DND-41 (cell line): Measurements from ENCODE around the gene LGR6.
"Not testable (repeated sequence)": the region's sequence is repeated elsewhere in the genome, so short reads cannot be mapped to it uniquely, and the experiment has no call there.

Source experiments
- ATAC-seq: fragments of 200-7000 bp; cut with Tn5 transposase; 3 replicates; pipeline ENCODE4 v1.9.1; 2021; ENCODE audit warnings: low read depth; ENCODE audit not compliant: insufficient read depth
- DNase-seq: peaks from one replicate; pipeline ENCODE4 v3.0.0-alpha.2; 2020
- H2AFZ ChIP-seq: 2 replicates; pipeline ENCODE4 v1.6.0; 2012; ENCODE audit warnings: low read depth, low read length
- H3K27ac ChIP-seq: 2 replicates; pipeline ENCODE4 v1.5.1; 2012; ENCODE audit warnings: low read length, inconsistent platforms
- H3K27me3 ChIP-seq: fragments of 200-600 bp; sonication (generic); 2 replicates; pipeline ENCODE4 v1.6.0; 2012; ENCODE audit warnings: low read length, mild to moderate bottlenecking, inconsistent platforms; ENCODE audit not compliant: insufficient read depth, poor library complexity
- H3K36me3 ChIP-seq: 2 replicates; pipeline ENCODE4 v1.5.1; 2012; ENCODE audit warnings: low read length, inconsistent platforms; ENCODE audit not compliant: insufficient read depth
- H3K4me1 ChIP-seq: 2 replicates; pipeline ENCODE4 v1.5.1; 2012; ENCODE audit warnings: mild to moderate bottlenecking, low read length; ENCODE audit not compliant: insufficient read depth
- H3K4me2 ChIP-seq: 2 replicates; pipeline ENCODE4 v1.6.0; 2012; ENCODE audit warnings: mild to moderate bottlenecking, moderate library complexity, low read length, inconsistent platforms; ENCODE audit not compliant: insufficient read depth
- H3K4me3 ChIP-seq, 2 experiments: fragments of 200-600 bp in 1 of 2; shearing (Covaris generic) in 1 of 2; 2 replicates each; pipeline ENCODE4 v1.5.1; 2012 to 2016; ENCODE audit warnings: inconsistent platforms in 2 of 2, low read length in 2 of 2, mild to moderate bottlenecking in 2 of 2, low read depth in 1 of 2, moderate library complexity in 1 of 2
- H3K79me2 ChIP-seq: 2 replicates; pipeline ENCODE4 v1.6.0; 2012; ENCODE audit warnings: low read length, inconsistent platforms; ENCODE audit not compliant: insufficient read depth
- H3K9ac ChIP-seq: 2 replicates; pipeline ENCODE4 v1.6.0; 2012; ENCODE audit warnings: low read depth, mild to moderate bottlenecking, inconsistent platforms, low read length, moderate library complexity
- H3K9me3 ChIP-seq: 2 replicates; pipeline ENCODE4 v1.5.1; 2012; ENCODE audit warnings: low read length, moderate library complexity, mild to moderate bottlenecking, inconsistent platforms; ENCODE audit not compliant: insufficient read depth, severe bottlenecking
- H4K20me1 ChIP-seq: 2 replicates; pipeline ENCODE4 v1.6.0; 2012; ENCODE audit warnings: low read length; ENCODE audit not compliant: insufficient read depth
- CTCF ChIP-seq: IDR thresholded peaks from 2 replicates; pipeline ENCODE4 v1.5.1; 2012; ENCODE audit warnings: borderline replicate concordance, low read length, moderate library complexity, mild to moderate bottlenecking; ENCODE audit not compliant: poor library complexity, severe bottlenecking; ENCODE audit errors: extremely low read depth
- EZH2 ChIP-seq: IDR thresholded peaks from 3 replicates; pipeline ENCODE4 v1.6.1; 2012; ENCODE audit warnings: borderline replicate concordance, low read depth, mild to moderate bottlenecking, moderate library complexity, low read length, inconsistent platforms; ENCODE audit not compliant: severe bottlenecking

Gene LGR6

GRCh38 chr1:202238914-202239313 lies 45.3 kb downstream of the LGR6 start:
- Histone ChIP-seq H2AFZ (no peak overlapping the region), H3K27ac (no peak overlapping the region)

GRCh38 chr1:202240226-202240625 lies 46.6 kb downstream of the LGR6 start:
- H2AFZ ChIP-seq, H3K4me3 ChIP-seq, H3K9ac ChIP-seq, H3K36me3 ChIP-seq, H3K27ac ChIP-seq, DNase-seq, H3K4me1 ChIP-seq, H3K9me3 ChIP-seq, ATAC-seq, H4K20me1 ChIP-seq, H3K79me2 ChIP-seq, H3K4me2 ChIP-seq: not testable (repeated sequence)
- peaks cover 10% of the 10 kb centered on the region for H3K27me3 ChIP-seq

More at GRCh38 chr1:202238914-202239313, 45.3 kb downstream of the LGR6 start:
- no peaks in the 10 kb centered on the region for H3K36me3 ChIP-seq
- H3K9me3 ChIP-seq, result no peaks in the 10 kb centered on the region
- ATAC-seq, result no peak
- H3K4me2 ChIP-seq, result no peak overlapping the region
- DNase-seq, result no peak
- H3K4me1 ChIP-seq, result no peaks in the 10 kb centered on the region
- H3K4me3 ChIP-seq, result no peak overlapping the region
- no peak overlapping the region for H3K9ac ChIP-seq
- no peaks in the 10 kb centered on the region for H3K79me2 ChIP-seq
- H4K20me1 ChIP-seq, result peaks cover 6% of the 10 kb centered on the region
- H3K27me3 ChIP-seq, result peaks cover 10% of the 10 kb centered on the region
- TF ChIP-seq CTCF (no peak), EZH2 (no peak)

- Histone ChIP-seq H3K79me2 (no peaks in the 10 kb centered on the region), H3K9me3 (no peaks in the 10 kb centered on the region), H3K4me3 (no peak overlapping the region), H3K27me3 (peaks cover 5% of the 10 kb centered on the region), H4K20me1 (peaks cover 6% of the 10 kb centered on the region; the same call in 1 of the 2 replicates), H3K27ac (no peak overlapping the region), H3K9ac (no peak overlapping the region), H3K36me3 (no peaks in the 10 kb centered on the region), H2AFZ (no peak overlapping the region), H3K4me2 (no peak overlapping the region), H3K4me1 (no peaks in the 10 kb centered on the region)
- no peak for DNase-seq
- no peak for TF ChIP-seq EZH2
- TF ChIP-seq CTCF, result no peak
- no peak for ATAC-seq
Observed at GRCh38 chr1:202240956-202241355, 47.4 kb downstream of the LGR6 start.

GRCh38 chr1:202241376-202242079 lies 47.9 kb downstream of the LGR6 start:
- H3K9ac ChIP-seq, result no peak overlapping the region
- H3K4me3 ChIP-seq, result no peak overlapping the region
- DNase-seq (no peak), ATAC-seq (no peak)
- H4K20me1 ChIP-seq, result peaks cover 6% of the 10 kb centered on the region; the same call in 1 of the 2 replicates
- peaks cover 5% of the 10 kb centered on the region for H3K27me3 ChIP-seq
- H3K27ac ChIP-seq, result no peak overlapping the region
- H3K9me3 ChIP-seq, result no peaks in the 10 kb centered on the region
- TF ChIP-seq EZH2, result no peak
- no peak for TF ChIP-seq CTCF
- H3K79me2 ChIP-seq, result no peaks in the 10 kb centered on the region
- no peak overlapping the region for H2AFZ ChIP-seq
- no peak overlapping the region for H3K4me2 ChIP-seq
- H3K36me3 ChIP-seq, result no peaks in the 10 kb centered on the region
- H3K4me1 ChIP-seq, result no peaks in the 10 kb centered on the region
